SKM-1 treated with dmso at 0.1 percent for 144 hours (cell line): ENCODE measurements around the gene KIF5A.

Source experiments
- DNase-seq: peaks from one replicate; lab custom pipeline; 2025; ENCODE audit not compliant: unreplicated experiment; lab: John Stamatoyannopoulos, UW

Gene KIF5A

GRCh38 chr12:57534991-57535543 is 14.8 kb upstream of the KIF5A start:
- no peak for DNase-seq

- no peak for DNase-seq
Observed at GRCh38 chr12:57535764-57536596, 13.9 kb upstream of the KIF5A start.

- DNase-seq, result no peak
Observed at GRCh38 chr12:57536597-57536942, 13.3 kb upstream of the KIF5A start.

GRCh38 chr12:57539134-57539768 is 10.6 kb upstream of the KIF5A start:
- no peak for DNase-seq

GRCh38 chr12:57541001-57541400 is 8.8 kb upstream of the KIF5A start:
- no peak for DNase-seq

- DNase-seq, result no peak
Observed at GRCh38 chr12:57541717-57542116, 8.1 kb upstream of the KIF5A start.

GRCh38 chr12:57543581-57543980 is 6.3 kb upstream of the KIF5A start:
- no peak for DNase-seq

- DNase-seq, result no peak
Observed at GRCh38 chr12:57545809-57546437, 3.9 kb upstream of the KIF5A start.

GRCh38 chr12:57546438-57547287 is 3.2 kb upstream of the KIF5A start, which contains the start of gene DCTN2:
DCTN2 (minus strand) TSS chr12:57547192; CDS start chr12:57547063, 129 bp downstream.
- peak; percentile 90 for DNase-seq

GRCh38 chr12:57547288-57548012 is 2.4 kb upstream of the KIF5A start:
- no peak for DNase-seq

- no peak for DNase-seq
Observed at GRCh38 chr12:57548013-57548315, 1.9 kb upstream of the KIF5A start.

- no peak for DNase-seq
Observed at GRCh38 chr12:57548488-57548887, 1.4 kb upstream of the KIF5A start.

- no peak for DNase-seq
Observed at GRCh38 chr12:57549203-57549908, 488 bp upstream of the KIF5A start.

- no peak for DNase-seq
Observed at GRCh38 chr12:57550641-57551549, 1.1 kb downstream of the KIF5A start.

GRCh38 chr12:57551637-57552305 is 1.9 kb downstream of the KIF5A start:
- DNase-seq, result no peak

GRCh38 chr12:57552306-57552651 is 2.4 kb downstream of the KIF5A start:
- DNase-seq, result no peak

GRCh38 chr12:57552835-57553313 is 3.0 kb downstream of the KIF5A start:
- no peak for DNase-seq
